Naive thymus-derived CD4-positive, alpha-beta T cell (primary cell): ENCODE measurements around the gene PSG3. TPM values are rescaled to one million over a fixed set of nuclear protein-coding genes. Genes with fewer than 3 reads are reported as not detected.
A peak's percentile ranks its signal among the peaks of the same experiment; 100 is the strongest.
"Not testable (repeated sequence)": the region's sequence is repeated elsewhere in the genome, so short reads cannot be mapped to it uniquely, and the experiment has no call there.

ENCODE experiments used
- ATAC-seq: fragments of 150-1000 bp; cut with Tn5 transposase; 2 replicates; pipeline ENCODE4 v1.10.0; 2021; ENCODE audit warnings: mild to moderate bottlenecking, moderate library complexity
- CTCF ChIA-PET: fragments of 350-600 bp; sonication (Branson Sonifier 250); formaldehyde crosslinking; loops from one replicate; lab custom pipeline; 2021; ENCODE audit warnings: antibody characterized with exemption; lab: Charles Lee
- POLR2A ChIA-PET: fragments of 350-600 bp; sonication (Branson Sonifier 250); formaldehyde crosslinking; loops from one replicate; lab custom pipeline; 2021; ENCODE audit warnings: antibody characterized with exemption, inconsistent platforms; lab: Charles Lee
- DNase-seq, 9 donors: peaks; one replicate each; pipeline versions ENCODE4 v3.0.0 to v3.0.0-alpha.2; 2020 to 2022; ENCODE audit warnings: mixed read lengths in 1 of 9
- H3K27ac ChIP-seq: one replicate; pipeline ENCODE4 v1.7.0; 2013; ENCODE audit warnings: mild to moderate bottlenecking, low read depth, low read length, moderate library complexity
- H3K27me3 ChIP-seq, 2 donors: one replicate each; pipeline ENCODE4 v1.7.0; 2013; ENCODE audit warnings: low read length in 2 of 2, mild to moderate bottlenecking in 2 of 2, moderate library complexity in 2 of 2; ENCODE audit not compliant: control insufficient read depth in 2 of 2, insufficient read depth in 2 of 2
- H3K36me3 ChIP-seq, 3 experiments: 1 replicate in 2 of 3; 2 replicates in 1 of 3; pipeline ENCODE4 v1.7.0; 2013; ENCODE audit warnings: low read length in 3 of 3, mild to moderate bottlenecking in 3 of 3, moderate library complexity in 1 of 3; ENCODE audit not compliant: insufficient read depth in 3 of 3, control insufficient read depth in 2 of 3
- H3K4me1 ChIP-seq, 2 donors: one replicate each; pipeline ENCODE4 v1.7.0; 2013; ENCODE audit warnings: low read length in 2 of 2, mild to moderate bottlenecking in 2 of 2, moderate library complexity in 1 of 2; ENCODE audit not compliant: control insufficient read depth in 2 of 2, insufficient read depth in 2 of 2
- H3K4me3 ChIP-seq: 2 replicates; pipeline ENCODE4 v1.7.0; 2013; ENCODE audit warnings: mild to moderate bottlenecking, low read length
- H3K9me3 ChIP-seq, 3 experiments: 1 replicate in 2 of 3; 2 replicates in 1 of 3; pipeline ENCODE4 v1.7.0; 2013; ENCODE audit warnings: low read length in 3 of 3; ENCODE audit not compliant: control insufficient read depth in 2 of 3
- H3K27ac Mint-ChIP-seq, 9 donors: one replicate each; pipeline ENCODE4 v1.8.0; 2020 to 2022; ENCODE audit warnings: mixed read lengths in 9 of 9, mild to moderate bottlenecking in 8 of 9, moderate library complexity in 5 of 9, inconsistent platforms in 2 of 9
- H3K27me3 Mint-ChIP-seq, 5 donors: one replicate each; pipeline ENCODE4 v1.8.0; 2021 to 2022; ENCODE audit warnings: mixed read lengths in 5 of 5, mild to moderate bottlenecking in 1 of 5
- H3K36me3 Mint-ChIP-seq, 5 donors: one replicate each; pipeline ENCODE4 v1.8.0; 2020 to 2022; ENCODE audit warnings: mixed read lengths in 5 of 5, mild to moderate bottlenecking in 3 of 5, inconsistent platforms in 1 of 5
- H3K4me1 Mint-ChIP-seq, 7 donors: one replicate each; pipeline ENCODE4 v1.8.0; 2020 to 2022; ENCODE audit warnings: mixed read lengths in 7 of 7, mild to moderate bottlenecking in 3 of 7, inconsistent platforms in 1 of 7
- H3K4me3 Mint-ChIP-seq, 10 donors: one replicate each; pipeline ENCODE4 v1.8.0; 2020 to 2022; ENCODE audit warnings: mild to moderate bottlenecking in 10 of 10, mixed read lengths in 10 of 10, moderate library complexity in 6 of 10, inconsistent platforms in 2 of 10
- H3K9me3 Mint-ChIP-seq, 11 donors: one replicate each; pipeline ENCODE4 v1.8.0; 2020 to 2022; ENCODE audit warnings: mixed read lengths in 11 of 11, mild to moderate bottlenecking in 4 of 11, inconsistent platforms in 1 of 11, moderate library complexity in 1 of 11
- intact Hi-C, 2 donors: fragments of 100-400 bp; cut with micrococcal nuclease; formaldehyde crosslinking; loops; one replicate each; pipeline ENCODE4 v1.15.1; 2023
- polyA plus RNA-seq, 2 donors: library from polyadenylated mRNA; unstranded; fragments of 300-500 nt; fragmentation: Illumina TruSeq; gene quantifications; one replicate each; pipeline ENCODE4 v1.2.3, GENCODE V29; 2021
- total RNA-seq, 6 experiments: library from RNA in 5 of 6; stranded (reverse) in 5 of 6; gene quantifications; 1 replicate in 5 of 6; 2 replicates in 1 of 6; pipeline ENCODE4 v1.2.3 and lab custom pipeline; 2021 to 2026

Gene PSG3
- total RNA-seq (under 1 TPM in 2 of 5 experiments, not detected in 3; 0.16 to 0.69 TPM), polyA plus RNA-seq (not detected), total RNA-seq (lab: John Stamatoyannopoulos, UW) (not detected)

- DNase-seq, H3K27me3 ChIP-seq, H3K9me3 ChIP-seq, H3K27ac ChIP-seq, H3K4me3 Mint-ChIP-seq, H3K4me3 ChIP-seq, intact Hi-C loops, H3K9me3 Mint-ChIP-seq, H3K27ac Mint-ChIP-seq, CTCF ChIA-PET, H3K4me1 ChIP-seq, ATAC-seq, H3K36me3 ChIP-seq, H3K4me1 Mint-ChIP-seq, H3K36me3 Mint-ChIP-seq, POLR2A ChIA-PET: not testable (repeated sequence)
- H3K27me3 Mint-ChIP-seq, result peaks cover 0 to 44% (median 35%) of the 10 kb centered on the region in 5 donors
Observed at GRCh38 chr19:42740381-42740780, at the start of gene PSG3. Gene PSG3 (minus strand): TSS chr19:42740481. CDS start chr19:42740384, 97 bp downstream.

- H3K36me3 ChIP-seq, ATAC-seq, DNase-seq, H3K27me3 ChIP-seq, H3K4me1 Mint-ChIP-seq, POLR2A ChIA-PET, H3K4me3 Mint-ChIP-seq, H3K27ac ChIP-seq, CTCF ChIA-PET, H3K4me3 ChIP-seq, H3K27ac Mint-ChIP-seq, intact Hi-C loops, H3K4me1 ChIP-seq: not testable (repeated sequence)
- peaks cover 0 to 14% (median 0%) of the 10 kb centered on the region in 5 donors for H3K36me3 Mint-ChIP-seq
- H3K9me3 Mint-ChIP-seq, result peaks cover 5 to 37% (median 20%) of the 10 kb centered on the region in 11 donors
- H3K9me3 ChIP-seq, result peaks cover 0 to 17% (median 5%) of the 10 kb centered on the region in 3 experiments
- H3K27me3 Mint-ChIP-seq, result peaks cover 0 to 15% (median 11%) of the 10 kb centered on the region in 5 donors
Observed at GRCh38 chr19:42788766-42789165, 48.5 kb upstream of the PSG3 start.

- H3K4me3 Mint-ChIP-seq, H3K27me3 ChIP-seq, H3K4me3 ChIP-seq, H3K4me1 Mint-ChIP-seq, DNase-seq, POLR2A ChIA-PET, H3K36me3 ChIP-seq, intact Hi-C loops, H3K9me3 ChIP-seq, H3K27ac Mint-ChIP-seq, H3K4me1 ChIP-seq, H3K36me3 Mint-ChIP-seq, CTCF ChIA-PET, H3K27ac ChIP-seq, ATAC-seq: not testable (repeated sequence)
- H3K9me3 Mint-ChIP-seq, result peaks cover 0 to 27% (median 11%) of the 10 kb centered on the region in 11 donors
- H3K27me3 Mint-ChIP-seq, result peaks cover 0 to 20% (median 16%) of the 10 kb centered on the region in 5 donors
Observed at GRCh38 chr19:42787766-42788165, 47.5 kb upstream of the PSG3 start.

GRCh38 chr19:42776750-42777612, 36.7 kb upstream of the PSG3 start:
- H3K9me3 ChIP-seq, H3K4me1 ChIP-seq, H3K36me3 ChIP-seq, intact Hi-C loops, H3K36me3 Mint-ChIP-seq, H3K27ac Mint-ChIP-seq, H3K27ac ChIP-seq, H3K4me3 Mint-ChIP-seq, H3K27me3 ChIP-seq, CTCF ChIA-PET, POLR2A ChIA-PET, H3K4me1 Mint-ChIP-seq, ATAC-seq, H3K4me3 ChIP-seq: not testable (repeated sequence)
- DNase-seq, result peak in 3 of 9 donors; percentile 0 to 41 (median 2)
- H3K27me3 Mint-ChIP-seq, result peaks cover 11 to 57% (median 48%) of the 10 kb centered on the region in 5 donors
- H3K9me3 Mint-ChIP-seq, result peaks cover 0 to 13% (median 2%) of the 10 kb centered on the region in 11 donors

GRCh38 chr19:42774510-42775158, 34.4 kb upstream of the PSG3 start:
- H3K4me1 Mint-ChIP-seq, H3K9me3 ChIP-seq, H3K36me3 Mint-ChIP-seq, CTCF ChIA-PET, H3K27me3 ChIP-seq, H3K4me1 ChIP-seq, intact Hi-C loops, H3K36me3 ChIP-seq, POLR2A ChIA-PET, H3K27ac Mint-ChIP-seq, H3K4me3 ChIP-seq, ATAC-seq, H3K4me3 Mint-ChIP-seq, DNase-seq, H3K27ac ChIP-seq: not testable (repeated sequence)
- H3K27me3 Mint-ChIP-seq, result peaks cover 2 to 44% (median 39%) of the 10 kb centered on the region in 5 donors
- peaks cover 0 to 19% (median 3%) of the 10 kb centered on the region in 11 donors for H3K9me3 Mint-ChIP-seq

- POLR2A ChIA-PET, CTCF ChIA-PET, H3K4me3 ChIP-seq, H3K27ac ChIP-seq, H3K9me3 Mint-ChIP-seq, H3K9me3 ChIP-seq, DNase-seq, H3K36me3 ChIP-seq, H3K4me1 Mint-ChIP-seq, intact Hi-C loops, H3K4me1 ChIP-seq, H3K4me3 Mint-ChIP-seq, H3K36me3 Mint-ChIP-seq, H3K27me3 ChIP-seq, ATAC-seq, H3K27ac Mint-ChIP-seq: not testable (repeated sequence)
- peaks cover 2 to 29% (median 20%) of the 10 kb centered on the region in 5 donors for H3K27me3 Mint-ChIP-seq
Observed at GRCh38 chr19:42767319-42767718, 27.0 kb upstream of the PSG3 start.
